KMS-11 (cell line): ENCODE data around the gene NTN5.
"Not testable (repeated sequence)": the region's sequence is repeated elsewhere in the genome, so short reads cannot be mapped to it uniquely, and the experiment has no call there.

Source experiments
- H2AFZ ChIP-seq: fragments of 200-600 bp; sonication (generic); 2 replicates; pipeline ENCODE4 v1.6.1; 2016; ENCODE audit warnings: antibody characterized with exemption, mixed run types, low read depth
- H3K27ac ChIP-seq: fragments of 200-600 bp; sonication (generic); 2 replicates; pipeline ENCODE4 v1.6.1; 2016; ENCODE audit warnings: mild to moderate bottlenecking, mixed run types
- H3K27me3 ChIP-seq: fragments of 200-600 bp; sonication (generic); 2 replicates; pipeline ENCODE4 v1.6.1; 2017; ENCODE audit warnings: mild to moderate bottlenecking, low read depth, mixed run types, moderate library complexity; ENCODE audit not compliant: insufficient read depth
- H3K36me3 ChIP-seq: fragments of 200-600 bp; sonication (generic); 2 replicates; pipeline ENCODE4 v1.6.1; 2017; ENCODE audit warnings: mild to moderate bottlenecking, mixed run types; ENCODE audit not compliant: insufficient read depth
- H3K4me1 ChIP-seq: fragments of 200-600 bp; sonication (generic); 2 replicates; pipeline ENCODE4 v1.6.1; 2016; ENCODE audit warnings: mild to moderate bottlenecking, low read depth, mixed run types; ENCODE audit not compliant: poor library complexity, severe bottlenecking
- H3K4me2 ChIP-seq: fragments of 200-600 bp; sonication (generic); 2 replicates; pipeline ENCODE4 v1.7.0; 2016; ENCODE audit warnings: mild to moderate bottlenecking, mixed run types
- H3K4me3 ChIP-seq: fragments of 200-600 bp; sonication (generic); IDR thresholded peaks from 2 replicates; pipeline ENCODE4 v1.6.1; 2017; ENCODE audit warnings: low read depth, low read length, mixed read lengths; ENCODE audit not compliant: insufficient read depth
- H3K79me2 ChIP-seq: fragments of 200-600 bp; sonication (generic); 2 replicates; pipeline ENCODE4 v1.6.1; 2016; ENCODE audit warnings: low read depth, mixed run types; ENCODE audit not compliant: insufficient read depth
- H3K9ac ChIP-seq: fragments of 200-600 bp; sonication (generic); 2 replicates; pipeline ENCODE4 v1.6.1; 2016; ENCODE audit warnings: mild to moderate bottlenecking, mixed run types
- H4K20me1 ChIP-seq: fragments of 200-600 bp; sonication (generic); 2 replicates; pipeline ENCODE4 v1.6.1; 2016; ENCODE audit warnings: mild to moderate bottlenecking, mixed run types; ENCODE audit not compliant: insufficient read depth
- CTCF ChIP-seq: fragments of 200-600 bp; sonication (generic); conservative IDR thresholded peaks from 2 replicates; pipeline ENCODE4 v1.6.1; 2017; ENCODE audit warnings: low read depth, mild to moderate bottlenecking, antibody characterized with exemption, low read length, moderate library complexity, mixed read lengths

NTN5 gene

GRCh38 chr19:48633148-48634035 is 39.4 kb downstream of the NTN5 start:
- Histone ChIP-seq H3K27me3 (no peaks in the 10 kb centered on the region), H3K79me2 (no peaks in the 10 kb centered on the region), H3K9ac (peak overlapping the region; percentile 1; the same call in 1 of the 2 replicates), H3K4me2 (peak overlapping the region; percentile 92), H2AFZ (no peak overlapping the region), H3K36me3 (no peaks in the 10 kb centered on the region), H3K4me3 (no peak overlapping the region), H3K27ac (peak overlapping the region; percentile 62), H3K4me1 (peaks cover 41% of the 10 kb centered on the region), H4K20me1 (no peaks in the 10 kb centered on the region)
- no peak for TF ChIP-seq CTCF

- no peaks in the 10 kb centered on the region for H3K27me3 ChIP-seq
- H4K20me1 ChIP-seq, result no peaks in the 10 kb centered on the region
- H3K36me3 ChIP-seq, result no peaks in the 10 kb centered on the region
- peak overlapping the region; percentile 92 for H3K4me2 ChIP-seq
- H3K9ac ChIP-seq, result no peak overlapping the region
- no peak overlapping the region for H3K4me3 ChIP-seq
- H2AFZ ChIP-seq, result no peak overlapping the region
- H3K4me1 ChIP-seq, result peaks cover 44% of the 10 kb centered on the region
- no peaks in the 10 kb centered on the region for H3K79me2 ChIP-seq
- peak overlapping the region; percentile 62 for H3K27ac ChIP-seq
- TF ChIP-seq CTCF, result no peak
These were observed 40.1 kb downstream of the NTN5 start for GRCh38 chr19:48632692-48633147.

- not testable (repeated sequence) for H3K36me3 ChIP-seq, H3K4me3 ChIP-seq, H4K20me1 ChIP-seq, H3K27me3 ChIP-seq, H3K79me2 ChIP-seq, H3K9ac ChIP-seq, H2AFZ ChIP-seq
- peak overlapping the region; percentile 92; the same call in 1 of the 2 replicates for H3K4me2 ChIP-seq
- peaks cover 48% of the 10 kb centered on the region for H3K4me1 ChIP-seq
- peak overlapping the region; percentile 62; the same call in 1 of the 2 replicates for H3K27ac ChIP-seq
These were observed 40.5 kb downstream of the NTN5 start for GRCh38 chr19:48632286-48632685.

- H3K4me1 ChIP-seq, result peaks cover 47% of the 10 kb centered on the region
- no peak for TF ChIP-seq CTCF
- no peaks in the 10 kb centered on the region for H3K27me3 ChIP-seq
- no peak overlapping the region for H3K9ac ChIP-seq
- no peak overlapping the region for H3K27ac ChIP-seq
- no peak overlapping the region for H2AFZ ChIP-seq
- no peaks in the 10 kb centered on the region for H3K79me2 ChIP-seq
- H3K4me3 ChIP-seq, result no peak overlapping the region
- no peaks in the 10 kb centered on the region for H3K36me3 ChIP-seq
- no peaks in the 10 kb centered on the region for H4K20me1 ChIP-seq
- H3K4me2 ChIP-seq, result no peak overlapping the region
These were observed 41.6 kb downstream of the NTN5 start for GRCh38 chr19:48631225-48631624.
